ENCODE results near the gene TMEM45A.
"Not testable (repeated sequence)": the region's sequence is repeated elsewhere in the genome, so short reads cannot be mapped to it uniquely, and the experiment has no call there.

TMEM45A gene

GRCh38 chr3:100574536-100574935, 82.1 kb downstream of the TMEM45A start:
- no peak for DNase-seq

GRCh38 chr3:100575704-100576103, 83.3 kb downstream of the TMEM45A start:
- no peak for DNase-seq

- DNase-seq = no peak
Measured at GRCh38 chr3:100577382-100578008, 85.1 kb downstream of the TMEM45A start.

GRCh38 chr3:100578646-100579045, 86.2 kb downstream of the TMEM45A start:
- no peak for DNase-seq

- DNase-seq = no peak
Measured at GRCh38 chr3:100580147-100580546, 87.7 kb downstream of the TMEM45A start.

- no peak for DNase-seq
Measured at GRCh38 chr3:100581650-100582049, 89.2 kb downstream of the TMEM45A start.

- not testable (repeated sequence) for DNase-seq
Measured at GRCh38 chr3:100582157-100582556, 89.7 kb downstream of the TMEM45A start.

- DNase-seq = no peak
Measured at GRCh38 chr3:100584101-100584660, 91.8 kb downstream of the TMEM45A start.

GRCh38 chr3:100586832-100587231, 94.4 kb downstream of the TMEM45A start:
- DNase-seq = no peak

- peak in 8 of 56 donors; percentile 7 to 55 (median 16) for DNase-seq
Measured at GRCh38 chr3:100588251-100588650, 95.8 kb downstream of the TMEM45A start.

- DNase-seq = peak in 41 of 56 donors; percentile 1 to 78 (median 31)
Measured at GRCh38 chr3:100590114-100590839, 97.9 kb downstream of the TMEM45A start.

GRCh38 chr3:100590840-100591147, 98.4 kb downstream of the TMEM45A start:
- DNase-seq = no peak

- no peak for DNase-seq
Measured at GRCh38 chr3:100591411-100591810, 99.0 kb downstream of the TMEM45A start.

- no peak for DNase-seq
Measured at GRCh38 chr3:100600181-100601042, 108.0 kb downstream of the TMEM45A start.

GRCh38 chr3:100602506-100603444, 110.4 kb downstream of the TMEM45A start:
- DNase-seq = no peak

- DNase-seq = peak in 1 of 56 donors; percentile 3
Measured at GRCh38 chr3:100603469-100603868, 111.0 kb downstream of the TMEM45A start.

- no peak for DNase-seq
Measured at GRCh38 chr3:100605358-100605757, 112.9 kb downstream of the TMEM45A start.

GRCh38 chr3:100606894-100607512, 114.6 kb downstream of the TMEM45A start:
- no peak for DNase-seq

GRCh38 chr3:100609305-100609704, 116.9 kb downstream of the TMEM45A start, which contains the start of gene ADGRG7:
ADGRG7 (plus strand) TSS chr3:100609601; CDS start chr3:100609857, 256 bp downstream.
- no peak for DNase-seq

GRCh38 chr3:100609963-100610362, 117.5 kb downstream of the TMEM45A start:
- no peak for DNase-seq

Data from nucleus accumbens (tissue), 56 donors.